T-cell (primary cell): ENCODE measurements around the gene RBM20. TPM values are rescaled to one million over a fixed set of nuclear protein-coding genes. Genes with fewer than 3 reads are reported as not detected.

Experiments
- ATAC-seq, 4 experiments: fragments of 200-7000 bp in 3 of 4; fragments of 150-1000 bp in 1 of 4; cut with Tn5 transposase; replicated peaks in 1 of 4; 1 replicate in 3 of 4; 2 replicates in 1 of 4; pipeline ENCODE4 v1.10.0; 2021; ENCODE audit warnings: moderate library complexity in 3 of 4, mild to moderate bottlenecking in 2 of 4, moderate number of reproducible peaks in 1 of 4
- CTCF ChIA-PET, 2 donors: fragments of 300-600 bp; sonication (Branson Sonifier 250); formaldehyde crosslinking; loops; one replicate each; lab custom pipeline; 2022; ENCODE audit warnings: antibody characterized with exemption in 2 of 2; lab: Charles Lee
- POLR2A ChIA-PET, 2 donors: fragments of 300-600 bp; sonication (Branson Sonifier 250); formaldehyde crosslinking; loops; one replicate each; lab custom pipeline; 2022; ENCODE audit warnings: antibody characterized with exemption in 2 of 2; lab: Charles Lee
- DNase-seq, 35 experiments: peaks; one replicate each; pipeline versions ENCODE4 v3.0.0 to v3.0.0-alpha.2; 2013 to 2023
- H3K27ac ChIP-seq: one replicate; pipeline ENCODE4 v1.5.1; 2013; ENCODE audit warnings: low read length
- H3K27me3 ChIP-seq, 2 experiments: replicated peaks in 1 of 2; 1 replicate in 1 of 2; 2 replicates in 1 of 2; pipeline versions ENCODE4 v1.6.1 to v1.7.0; 2013; ENCODE audit warnings: low read length in 1 of 2, mixed read lengths in 1 of 2; ENCODE audit not compliant: control insufficient read depth in 2 of 2, insufficient read depth in 2 of 2; ENCODE audit errors: extremely low read depth in 1 of 2
- H3K36me3 ChIP-seq, 2 donors: 1 replicate in 1 of 2; 2 replicates in 1 of 2; pipeline versions ENCODE4 v1.6.1 to v1.7.0; 2013; ENCODE audit warnings: low read length in 1 of 2; ENCODE audit not compliant: control insufficient read depth in 2 of 2, insufficient read depth in 1 of 2; ENCODE audit errors: extremely low read depth in 1 of 2
- H3K4me1 ChIP-seq, 2 experiments: 1 replicate in 1 of 2; 2 replicates in 1 of 2; pipeline versions ENCODE4 v1.6.1 to v1.7.0; 2013; ENCODE audit warnings: low read length in 2 of 2, mixed read lengths in 1 of 2; ENCODE audit not compliant: insufficient read depth in 2 of 2, control insufficient read depth in 1 of 2; ENCODE audit errors: extremely low read depth in 1 of 2
- H3K4me3 ChIP-seq, 2 donors: 1 replicate in 1 of 2; 2 replicates in 1 of 2; pipeline versions ENCODE4 v1.5.1 to v1.7.0; 2013; ENCODE audit warnings: mild to moderate bottlenecking in 2 of 2, low read length in 1 of 2, moderate library complexity in 1 of 2; ENCODE audit not compliant: control insufficient read depth in 1 of 2; ENCODE audit errors: extremely low read depth in 1 of 2
- H3K9me3 ChIP-seq: 2 replicates; pipeline ENCODE4 v1.7.0; 2013
- H3K27ac Mint-ChIP-seq, 2 donors: one replicate each; pipeline ENCODE4 v1.8.0; 2020 to 2021; ENCODE audit warnings: mild to moderate bottlenecking in 2 of 2, mixed read lengths in 2 of 2
- H3K27me3 Mint-ChIP-seq, 2 donors: one replicate each; pipeline ENCODE4 v1.8.0; 2021 to 2022; ENCODE audit warnings: mixed read lengths in 2 of 2
- H3K36me3 Mint-ChIP-seq: one replicate; pipeline ENCODE4 v1.8.0; 2021; ENCODE audit warnings: mixed read lengths
- H3K4me1 Mint-ChIP-seq, 3 donors: one replicate each; pipeline ENCODE4 v1.8.0; 2020 to 2022; ENCODE audit warnings: mixed read lengths in 3 of 3, mild to moderate bottlenecking in 1 of 3
- H3K4me3 Mint-ChIP-seq, 3 donors: one replicate each; pipeline ENCODE4 v1.8.0; 2020 to 2022; ENCODE audit warnings: mild to moderate bottlenecking in 3 of 3, mixed read lengths in 3 of 3, moderate library complexity in 3 of 3
- H3K9me3 Mint-ChIP-seq, 3 donors: one replicate each; pipeline ENCODE4 v1.8.0; 2020 to 2022; ENCODE audit warnings: mixed read lengths in 3 of 3
- WGBS: methylation state at CpG from one replicate; pipeline ENCODE4 v1.1.5; 2013; ENCODE audit warnings: missing lambda C conversion rate; ENCODE audit not compliant: insufficient coverage; 5-methylcytosine and 5-hydroxymethylcytosine counted together
- total RNA-seq, 35 experiments: library from RNA in 6 of 35; stranded (reverse) in 6 of 35; fragments of 120-200 nt in 1 of 35; gene quantifications; one replicate each; pipeline versions ENCODE4 v1.2.1 to v1.2.4 and lab custom pipeline; 2013 to 2026

The RBM20 gene
- total RNA-seq, 5 donors from 2014 or later (not counting 1 experiment from before 2014, with no cell fraction given), result 0.09 to 3.0 (median 0.33) TPM

DNA sequence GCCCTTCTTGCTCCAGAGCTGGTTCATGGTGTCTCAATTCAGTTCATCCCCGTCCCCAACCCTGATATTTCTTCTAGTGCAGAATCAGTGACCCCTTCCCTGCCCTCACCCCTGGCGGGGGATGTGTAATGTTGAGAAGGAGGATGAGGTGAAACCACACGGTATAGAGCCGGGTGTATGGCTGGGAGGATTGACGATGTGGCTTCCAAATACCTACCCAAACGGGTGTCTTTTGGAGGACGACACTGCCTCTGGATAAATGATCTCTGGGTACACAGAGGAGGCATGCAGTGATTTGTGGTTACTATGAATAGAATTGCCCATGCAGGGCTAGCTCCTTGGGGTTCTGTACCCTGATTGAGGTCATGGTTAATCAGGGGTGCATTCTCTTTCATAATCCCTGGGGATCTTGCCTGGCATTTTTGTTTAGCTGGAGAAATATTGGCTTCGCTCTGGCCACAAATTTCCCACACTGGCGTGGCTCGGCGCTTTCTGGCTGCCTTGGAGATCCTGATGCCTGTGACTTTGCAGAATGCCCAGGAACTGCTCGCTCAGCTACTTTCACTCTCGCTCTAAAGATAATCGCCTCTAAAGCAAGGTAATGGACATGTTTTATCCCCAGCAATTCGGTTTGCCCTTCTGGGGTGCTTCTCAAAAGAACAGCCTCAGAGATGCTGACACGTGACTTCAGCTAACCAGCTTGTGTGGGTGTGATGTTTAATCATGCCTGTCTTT is 89.2 kb downstream of the RBM20 start:
- DNase-seq, result no peak
- H3K27ac ChIP-seq, result no peak overlapping the region
- WGBS, result 64% methylated on average over 12 of the region's 16 CpGs
- CTCF ChIA-PET, result interaction anchor here in 1 of 2 donors (1.1 kb wide), 1 partner anchor 13 kb away, joined by 3 read pairs; no protein-coding TSS in a partner anchor
- H3K36me3 ChIP-seq, result no peaks in the 10 kb centered on the region
- H3K36me3 Mint-ChIP-seq, result no peaks in the 10 kb centered on the region
- peaks cover 12 to 14% of the 10 kb centered on the region in 2 donors for H3K27me3 Mint-ChIP-seq
- H3K9me3 Mint-ChIP-seq, result no peaks in the 10 kb centered on the region
- H3K4me1 Mint-ChIP-seq, result peaks cover 9 to 15% (median 10%) of the 10 kb centered on the region in 3 donors
- no peak overlapping the region for H3K4me3 ChIP-seq
- POLR2A ChIA-PET, result no interaction called here
- ATAC-seq, result peak in 2 of 4 experiments; percentile 11 to 26
- no peak overlapping the region for H3K27ac Mint-ChIP-seq
- peaks cover 3 to 6% of the 10 kb centered on the region in 2 experiments for H3K4me1 ChIP-seq
- peaks cover 0 to 18% of the 10 kb centered on the region in 2 experiments for H3K27me3 ChIP-seq
- H3K9me3 ChIP-seq, result no peaks in the 10 kb centered on the region
- peak overlapping the region; percentile 22 to 53 (median 29) for H3K4me3 Mint-ChIP-seq

DNA sequence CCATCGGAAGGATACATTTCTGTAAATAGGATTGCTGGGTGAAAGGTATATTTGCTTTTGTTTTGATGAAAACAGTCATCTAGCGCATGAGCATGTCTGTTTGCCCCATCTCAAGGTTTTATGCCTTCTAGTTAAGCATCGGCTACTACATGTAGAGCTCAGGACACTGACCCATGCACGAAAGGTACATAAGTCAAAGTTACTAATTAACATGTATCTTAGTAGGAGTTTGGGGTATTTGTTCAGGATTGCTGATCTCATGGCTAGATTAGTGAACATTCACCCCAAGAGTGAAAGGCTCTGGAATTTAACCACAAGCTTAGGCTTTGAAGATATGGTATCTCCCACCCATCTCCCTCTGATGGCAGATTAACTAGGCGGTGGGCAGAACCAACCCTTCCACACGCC is 91.5 kb downstream of the RBM20 start:
- no peaks in the 10 kb centered on the region for H3K36me3 Mint-ChIP-seq
- Histone ChIP-seq H3K27me3 (peaks cover 0 to 10% of the 10 kb centered on the region in 2 experiments), H3K4me1 (peaks cover 10 to 18% of the 10 kb centered on the region in 2 experiments), H3K27ac (no peak overlapping the region), H3K9me3 (no peaks in the 10 kb centered on the region), H3K36me3 (no peaks in the 10 kb centered on the region), H3K4me3 (no peak overlapping the region)
- no peaks in the 10 kb centered on the region for H3K9me3 Mint-ChIP-seq
- peaks cover 24 to 31% (median 26%) of the 10 kb centered on the region in 3 donors for H3K4me1 Mint-ChIP-seq
- DNase-seq (no peak), ATAC-seq (no peak)
- H3K27ac Mint-ChIP-seq, result no peak overlapping the region
- POLR2A ChIA-PET, result interaction anchor here in 1 of 2 donors (0.5 kb wide), 1 partner anchor 115 kb away, joined by 3 read pairs; no protein-coding TSS in a partner anchor
- CTCF ChIA-PET, result no interaction called here
- H3K4me3 Mint-ChIP-seq, result no peak overlapping the region
- WGBS, result 100% methylated on average over 3 of the region's 6 CpGs
- H3K27me3 Mint-ChIP-seq, result peaks cover 12 to 14% of the 10 kb centered on the region in 2 donors

- DNase-seq, result no peak
- POLR2A ChIA-PET, result no interaction called here
- Mint-ChIP-seq H3K27me3 (peaks cover 6 to 8% of the 10 kb centered on the region in 2 donors), H3K4me3 (no peak overlapping the region), H3K4me1 (peaks cover 48 to 52% (median 50%) of the 10 kb centered on the region in 3 donors), H3K9me3 (no peaks in the 10 kb centered on the region), H3K27ac (no peak overlapping the region), H3K36me3 (no peaks in the 10 kb centered on the region)
- H3K36me3 ChIP-seq, result no peaks in the 10 kb centered on the region
- H3K4me1 ChIP-seq, result peaks cover 30 to 31% of the 10 kb centered on the region in 2 experiments
- no peak overlapping the region for H3K4me3 ChIP-seq
- ATAC-seq, result no peak
- H3K27me3 ChIP-seq, result peaks cover 0 to 3% of the 10 kb centered on the region in 2 experiments
- H3K9me3 ChIP-seq, result no peaks in the 10 kb centered on the region
- CTCF ChIA-PET, result interaction anchor here in 1 of 2 donors (0.5 to 0.6 kb wide), 2 partner anchors 76 to 431 kb away, joined by 3 to 5 read pairs; no protein-coding TSS in a partner anchor
- H3K27ac ChIP-seq, result no peak overlapping the region
- 80% methylated on average over 7 of the region's 7 CpGs for WGBS
Observed at GRCh38 chr10:110737886-110738634, 93.9 kb downstream of the RBM20 start.

DNA sequence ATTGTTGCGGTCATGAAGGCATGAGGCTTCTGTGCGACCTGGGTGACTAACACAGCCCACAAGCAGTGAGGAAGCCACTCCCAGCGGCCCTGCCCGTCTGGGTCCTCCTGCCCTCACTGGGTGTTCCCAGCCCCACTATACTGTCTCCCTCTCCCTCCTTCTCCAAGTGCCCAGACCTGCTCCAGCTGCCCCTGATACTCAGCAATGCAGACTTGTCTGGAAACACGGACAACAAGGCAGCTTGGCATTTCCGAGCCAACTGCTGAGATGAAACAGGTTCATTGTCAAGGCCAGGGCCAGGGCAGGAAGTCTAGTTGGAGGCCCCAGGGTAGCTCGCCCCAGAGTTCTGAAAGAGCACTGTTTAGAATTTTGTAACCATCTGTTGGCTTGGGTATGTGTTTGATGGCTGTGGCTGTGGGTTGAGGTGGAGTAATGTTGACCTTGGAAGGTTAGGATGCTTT is 95.7 kb downstream of the RBM20 start:
- Histone ChIP-seq H3K36me3 (no peaks in the 10 kb centered on the region), H3K27ac (no peak overlapping the region), H3K9me3 (no peaks in the 10 kb centered on the region), H3K4me3 (no peak overlapping the region), H3K27me3 (no peaks in the 10 kb centered on the region), H3K4me1 (peaks cover 36 to 39% of the 10 kb centered on the region in 2 experiments)
- Mint-ChIP-seq H3K4me1 (peaks cover 49 to 58% (median 52%) of the 10 kb centered on the region in 3 donors), H3K27ac (peak overlapping the region; percentile 60 to 81), H3K9me3 (no peaks in the 10 kb centered on the region), H3K27me3 (peaks cover 6% of the 10 kb centered on the region in 2 donors), H3K4me3 (peak overlapping the region in 1 of 3 donors; percentile 30), H3K36me3 (no peaks in the 10 kb centered on the region)
- ChIA-PET CTCF (no interaction called here), POLR2A (no interaction called here)
- 61% methylated on average over 6 of the region's 7 CpGs for WGBS
- DNase-seq, result peak in 4 of 35 experiments; percentile 9 to 31 (median 24)
- peak; percentile 55 to 74 (median 62) for ATAC-seq

DNA sequence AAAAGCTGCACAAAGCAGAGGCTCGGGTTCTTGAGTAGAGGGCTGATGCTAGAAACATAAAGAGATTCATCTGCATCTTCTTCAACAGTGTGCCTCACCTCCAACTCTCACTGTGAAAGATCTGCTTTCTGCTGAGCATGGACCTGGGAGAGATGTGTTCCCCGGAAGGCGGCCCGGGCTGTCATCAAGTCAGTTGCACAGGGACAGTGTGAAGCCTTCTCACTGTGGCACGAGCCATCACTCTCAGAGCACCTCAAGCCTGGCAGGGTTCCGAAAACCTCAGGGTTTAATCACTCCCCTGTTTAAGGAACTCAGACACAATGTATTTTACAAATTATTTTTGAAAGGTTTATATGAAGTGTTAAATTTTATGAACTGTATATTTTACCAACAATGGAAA is 98.7 kb downstream of the RBM20 start:
- WGBS, result 94% methylated on average over 3 of the region's 6 CpGs
- Histone ChIP-seq H3K4me1 (peaks cover 43 to 50% of the 10 kb centered on the region in 2 experiments), H3K27ac (no peak overlapping the region), H3K27me3 (no peaks in the 10 kb centered on the region), H3K36me3 (no peaks in the 10 kb centered on the region), H3K9me3 (no peaks in the 10 kb centered on the region), H3K4me3 (no peak overlapping the region)
- ATAC-seq (no peak), DNase-seq (no peak)
- ChIA-PET POLR2A (interaction anchor here (0.6 to 0.8 kb wide), 3 partner anchors 11 to 271 kb away, joined by 3 to 4 read pairs (median 3); no protein-coding TSS in a partner anchor), CTCF (interaction anchor here (0.6 to 1.9 kb wide), 3 partner anchors 129 to 169 kb away, joined by 3 to 7 read pairs (median 4); partner anchors contain the start of gene PDCD4 (in 1 of the 2))
- Mint-ChIP-seq H3K4me1 (peaks cover 63 to 81% (median 65%) of the 10 kb centered on the region in 3 donors), H3K4me3 (peak overlapping the region; percentile 46 to 68 (median 59)), H3K36me3 (no peaks in the 10 kb centered on the region), H3K27me3 (no peaks in the 10 kb centered on the region), H3K9me3 (no peaks in the 10 kb centered on the region), H3K27ac (peak overlapping the region; percentile 74 to 84)

GRCh38 chr10:110744782-110745181 is 100.6 kb downstream of the RBM20 start:
- peaks cover 6 to 12% (median 6%) of the 10 kb centered on the region in 3 donors for H3K9me3 Mint-ChIP-seq
- peaks cover 2% of the 10 kb centered on the region for H3K9me3 ChIP-seq
- no peak overlapping the region for H3K27ac ChIP-seq
- H3K36me3 Mint-ChIP-seq, result no peaks in the 10 kb centered on the region
- WGBS, result 80% methylated on average over 3 of the region's 5 CpGs
- H3K4me1 Mint-ChIP-seq, result peaks cover 66 to 83% (median 68%) of the 10 kb centered on the region in 3 donors
- no peak overlapping the region for H3K4me3 Mint-ChIP-seq
- H3K4me3 ChIP-seq, result no peak overlapping the region
- DNase-seq, result no peak
- H3K27me3 ChIP-seq, result no peaks in the 10 kb centered on the region
- peak overlapping the region in 1 of 2 donors; percentile 78 for H3K27ac Mint-ChIP-seq
- ChIA-PET CTCF (interaction anchor here (0.9 to 3.9 kb wide), 3 partner anchors 149 to 154 kb away, joined by 3 to 34 read pairs (median 7); no protein-coding TSS in a partner anchor), POLR2A (interaction anchor here (0.6 to 1.2 kb wide), 3 partner anchors 131 to 152 kb away, joined by 3 to 5 read pairs (median 3); no protein-coding TSS in a partner anchor)
- H3K36me3 ChIP-seq, result no peaks in the 10 kb centered on the region
- peaks cover 43 to 56% of the 10 kb centered on the region in 2 experiments for H3K4me1 ChIP-seq
- no peak for ATAC-seq
- H3K27me3 Mint-ChIP-seq, result no peaks in the 10 kb centered on the region
